ENCODE results near the gene NETO2.

DNA sequence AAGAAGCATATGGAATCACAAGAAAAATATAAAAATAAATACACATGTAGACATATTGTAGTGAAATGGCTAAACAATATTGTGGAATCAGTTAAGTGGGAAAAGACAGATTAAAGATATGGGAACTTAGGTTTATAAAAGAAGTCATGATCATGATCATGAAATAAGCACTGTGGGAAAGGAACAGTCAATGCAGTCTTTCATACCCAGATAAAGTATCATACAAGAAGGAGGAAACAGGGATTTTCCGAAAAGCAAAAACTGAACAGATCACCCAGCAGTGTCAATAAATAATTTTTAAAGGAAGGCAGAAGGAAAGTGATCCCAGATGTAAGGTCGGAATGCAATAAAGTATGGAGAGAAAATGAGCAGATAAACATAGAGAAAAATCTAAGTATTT, 71.6 kb downstream of the NETO2 start:
- TF ChIP-seq ZFP3 (CRISPR knock-in tag; IDR thresholded peaks at IDR 0.05) (no peak), GLIS3 (CRISPR knock-in tag; IDR thresholded peaks at IDR 0.05) (no peak), ZFP30 (CRISPR knock-in tag; IDR thresholded peaks at IDR 0.05) (no peak), SNAI2 (CRISPR knock-in tag; IDR thresholded peaks at IDR 0.05) (no peak), ESRRG (CRISPR knock-in tag; IDR thresholded peaks at IDR 0.05) (no peak), OSR1 (CRISPR knock-in tag; IDR thresholded peaks at IDR 0.05) (no peak), PPARA (CRISPR knock-in tag; IDR thresholded peaks at IDR 0.05; ENCODE audit: borderline replicate concordance) (no peak), TOX (CRISPR knock-in tag; IDR thresholded peaks at IDR 0.05; ENCODE audit: borderline replicate concordance) (no peak), ZNF8 (CRISPR knock-in tag; IDR thresholded peaks at IDR 0.05) (no peak)
- TF ChIP-seq, protein P1, sequence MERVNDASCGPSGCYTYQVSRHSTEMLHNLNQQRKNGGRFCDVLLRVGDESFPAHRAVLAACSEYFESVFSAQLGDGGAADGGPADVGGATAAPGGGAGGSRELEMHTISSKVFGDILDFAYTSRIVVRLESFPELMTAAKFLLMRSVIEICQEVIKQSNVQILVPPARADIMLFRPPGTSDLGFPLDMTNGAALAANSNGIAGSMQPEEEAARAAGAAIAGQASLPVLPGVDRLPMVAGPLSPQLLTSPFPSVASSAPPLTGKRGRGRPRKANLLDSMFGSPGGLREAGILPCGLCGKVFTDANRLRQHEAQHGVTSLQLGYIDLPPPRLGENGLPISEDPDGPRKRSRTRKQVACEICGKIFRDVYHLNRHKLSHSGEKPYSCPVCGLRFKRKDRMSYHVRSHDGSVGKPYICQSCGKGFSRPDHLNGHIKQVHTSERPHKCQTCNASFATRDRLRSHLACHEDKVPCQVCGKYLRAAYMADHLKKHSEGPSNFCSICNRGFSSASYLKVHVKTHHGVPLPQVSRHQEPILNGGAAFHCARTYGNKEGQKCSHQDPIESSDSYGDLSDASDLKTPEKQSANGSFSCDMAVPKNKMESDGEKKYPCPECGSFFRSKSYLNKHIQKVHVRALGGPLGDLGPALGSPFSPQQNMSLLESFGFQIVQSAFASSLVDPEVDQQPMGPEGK (CRISPR knock-in tag; IDR thresholded peaks at IDR 0.05; ENCODE audit: borderline replicate concordance): no peak
